ENCODE measurements around the gene BRD3.
A peak's percentile ranks its signal among the peaks of the same experiment; 100 is the strongest.

BRD3 gene

DNA sequence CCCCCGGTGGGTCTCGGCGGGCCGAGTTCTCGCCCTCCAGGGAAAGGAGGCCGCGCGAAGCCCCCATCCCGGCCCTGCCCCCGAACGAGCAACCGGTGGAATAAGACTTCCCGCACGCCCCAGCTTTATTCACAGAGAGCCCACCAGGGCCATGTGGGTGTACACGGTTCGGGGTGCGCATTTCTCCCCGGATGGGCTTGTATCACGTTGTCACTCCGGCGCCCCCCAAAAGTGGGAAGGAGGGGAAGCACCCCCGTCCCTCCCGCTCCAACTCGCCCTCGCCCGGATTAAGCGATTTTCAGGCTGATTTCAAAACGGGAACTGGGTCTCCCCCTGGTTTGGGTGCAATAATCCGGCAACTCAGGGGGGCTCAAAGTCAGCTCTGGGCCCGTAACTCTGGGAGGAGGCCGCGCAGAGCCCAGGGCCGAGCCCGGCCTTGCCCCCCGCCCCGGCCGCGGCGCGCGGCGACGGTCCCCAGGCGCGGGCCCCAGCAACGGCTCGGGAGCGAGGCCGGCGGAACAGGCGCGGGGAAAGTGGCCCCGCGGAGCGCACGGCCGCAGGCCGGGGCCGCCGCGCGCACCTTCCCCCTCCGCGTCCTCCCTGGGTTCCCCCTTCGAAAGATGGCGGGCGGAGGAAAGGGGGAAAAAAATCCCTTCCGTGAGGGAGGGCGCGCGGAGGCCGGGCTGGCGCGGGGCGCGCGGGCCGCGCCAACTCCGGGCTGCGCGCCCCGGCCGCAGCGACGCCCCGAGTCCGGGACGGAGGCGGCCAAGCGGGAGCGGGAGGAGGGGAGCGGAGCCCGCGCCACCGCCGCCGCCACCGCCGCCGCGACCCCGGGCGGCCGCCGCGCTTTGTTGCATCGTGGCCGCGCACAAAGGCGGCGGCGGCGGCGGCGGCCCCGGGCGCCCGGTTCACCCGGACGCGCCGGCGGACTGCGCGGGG lies 644 bp downstream of the BRD3 start:
- peak in 1 of 3 donors; percentile 16 for DNase-seq (ENCODE audit: low read depth in 3 of 3, low spot score in 1 of 3)

GRCh38 chr9:134066526-134066912 lies 1.3 kb downstream of the BRD3 start:
- no peak for DNase-seq (ENCODE audit: low read depth in 3 of 3, low spot score in 1 of 3)

DNA sequence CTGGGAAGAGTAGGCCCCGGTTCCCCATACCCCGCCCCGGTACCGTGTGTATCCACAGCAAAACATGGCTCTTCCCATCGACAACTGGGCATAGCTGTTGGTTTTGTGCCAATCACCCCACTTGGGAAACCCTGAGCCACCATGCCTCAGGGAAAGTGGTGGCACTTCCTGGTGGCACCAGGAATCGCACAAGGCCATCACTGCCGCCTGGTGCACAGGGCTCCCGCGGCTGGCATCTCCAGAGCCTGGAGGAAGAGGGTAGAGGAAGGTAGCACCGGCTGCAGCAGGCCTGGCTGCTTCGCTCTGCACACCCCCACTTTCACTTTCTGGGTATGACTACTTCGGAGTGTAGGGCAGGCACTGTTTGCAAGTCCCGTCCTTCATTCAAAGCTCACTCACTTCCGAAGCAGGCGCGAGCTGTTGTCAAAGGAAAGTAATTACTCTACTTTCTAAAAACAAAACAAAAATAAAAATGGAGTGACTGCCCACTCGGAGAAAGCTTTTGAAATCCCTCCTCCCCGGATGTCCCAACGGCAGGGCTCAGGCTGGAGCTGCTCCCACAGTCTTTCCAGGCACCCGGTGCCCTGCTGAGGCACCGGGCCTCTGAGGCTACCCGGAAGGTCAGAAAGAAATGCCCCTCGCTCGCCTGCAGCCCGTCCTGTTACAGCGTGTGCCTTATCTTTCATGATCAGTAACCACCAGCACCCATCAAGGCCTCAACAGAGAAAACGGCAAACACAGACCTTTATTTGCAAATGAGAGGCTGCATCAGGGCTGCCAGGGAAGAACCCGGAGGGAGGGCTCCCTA lies 2.0 kb downstream of the BRD3 start:
- DNase-seq (ENCODE audit: low read depth in 3 of 3, low spot score in 1 of 3) = peak in 1 of 3 donors; percentile 38

- DNase-seq (ENCODE audit: low read depth in 3 of 3, low spot score in 1 of 3) = no peak
Observed at GRCh38 chr9:134064711-134065110, 3.1 kb downstream of the BRD3 start.

GRCh38 chr9:134063571-134064450 lies 4.0 kb downstream of the BRD3 start:
- no peak for DNase-seq (ENCODE audit: low read depth in 3 of 3, low spot score in 1 of 3)

DNA sequence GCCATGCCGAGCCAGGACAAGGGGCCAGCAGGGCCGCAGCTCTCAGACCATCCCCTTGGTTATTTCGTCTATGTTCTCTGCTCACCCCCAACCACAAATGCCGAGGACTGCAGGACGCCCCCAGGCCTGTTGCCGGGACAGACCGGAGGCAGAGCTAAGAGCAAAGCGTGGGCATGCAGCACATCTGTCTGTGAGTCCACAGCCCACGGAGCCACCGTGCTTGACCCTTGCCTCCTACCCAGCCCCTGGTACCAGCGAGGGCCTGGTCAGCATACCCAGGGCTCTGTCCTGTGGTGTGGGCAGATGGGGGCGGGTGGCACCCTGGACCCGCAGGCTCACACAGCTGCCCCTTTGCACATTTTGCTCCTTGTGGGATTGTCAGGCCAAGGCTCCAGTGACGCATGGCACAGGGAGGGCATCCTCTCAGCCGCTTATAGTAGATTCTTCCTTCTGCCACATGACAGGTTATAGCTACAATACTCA lies 4.7 kb downstream of the BRD3 start:
- no peak for DNase-seq (ENCODE audit: low read depth in 3 of 3, low spot score in 1 of 3)

GRCh38 chr9:134062461-134063087 lies 5.3 kb downstream of the BRD3 start:
- DNase-seq (ENCODE audit: low read depth in 3 of 3, low spot score in 1 of 3) = no peak

DNA sequence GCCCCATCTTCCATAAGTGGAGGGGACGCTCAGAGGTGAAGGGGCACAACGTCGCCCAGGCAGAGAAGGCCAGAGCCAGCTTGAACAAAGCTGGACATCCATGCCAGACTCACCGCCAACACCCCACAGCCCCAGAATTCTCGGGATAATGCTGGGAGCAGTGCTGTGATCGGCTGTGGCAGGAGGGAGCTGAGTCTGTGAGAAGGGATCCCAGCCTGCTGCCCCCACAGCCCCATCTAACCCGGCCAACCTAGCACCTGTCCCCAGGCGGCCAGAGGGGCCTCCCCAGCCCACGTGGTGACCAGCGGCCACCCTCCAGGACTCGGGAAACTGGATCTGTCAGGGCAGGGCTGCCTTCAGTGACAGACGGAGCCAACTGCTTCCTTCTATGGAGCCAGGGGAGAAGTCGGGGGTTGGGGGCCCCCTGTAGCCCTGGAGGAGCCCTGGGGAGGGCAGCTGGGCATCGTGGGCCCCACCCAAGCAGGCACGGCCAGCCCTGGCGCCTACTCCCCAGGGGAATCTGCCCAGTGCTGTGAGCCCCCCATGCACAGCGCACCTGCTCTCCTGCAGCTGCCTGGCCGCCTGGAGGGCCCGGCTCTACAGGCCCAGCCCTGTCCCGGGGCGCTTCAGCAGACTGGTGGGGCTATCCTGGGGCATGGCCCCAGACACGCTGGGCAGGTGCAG lies 6.0 kb downstream of the BRD3 start:
- no peak for DNase-seq (ENCODE audit: low read depth in 3 of 3, low spot score in 1 of 3)

GRCh38 chr9:134061019-134061687 lies 6.7 kb downstream of the BRD3 start:
- no peak for DNase-seq (ENCODE audit: low read depth in 3 of 3, low spot score in 1 of 3)

DNA sequence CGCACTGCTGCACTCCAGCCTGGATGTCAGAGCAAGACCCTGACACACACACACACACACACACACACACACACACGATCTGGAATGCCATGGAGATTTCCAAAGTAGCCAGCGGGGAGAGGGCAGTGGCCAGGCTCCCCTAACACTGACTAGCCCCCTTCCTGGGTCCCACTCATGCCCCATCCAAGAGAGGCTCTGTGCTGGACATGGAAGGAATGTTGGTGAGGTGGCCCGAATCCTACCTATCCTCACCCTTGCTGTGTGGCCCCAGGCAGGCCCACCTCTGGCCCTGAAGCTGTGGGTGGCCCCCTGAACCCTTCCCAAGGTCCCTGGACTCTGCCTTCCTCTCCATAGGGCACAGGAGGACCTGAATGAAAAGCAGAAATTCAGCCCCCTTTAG lies 7.3 kb downstream of the BRD3 start:
- no peak for DNase-seq (ENCODE audit: low read depth in 3 of 3, low spot score in 1 of 3)

GRCh38 chr9:134059661-134060395 lies 8.0 kb downstream of the BRD3 start:
- DNase-seq (ENCODE audit: low read depth in 3 of 3, low spot score in 1 of 3) = no peak

- DNase-seq (ENCODE audit: low read depth in 3 of 3, low spot score in 1 of 3) = no peak
Observed at GRCh38 chr9:134059188-134059641, 8.6 kb downstream of the BRD3 start.

GRCh38 chr9:134058716-134059115 lies 9.1 kb downstream of the BRD3 start:
- no peak for DNase-seq (ENCODE audit: low read depth in 3 of 3, low spot score in 1 of 3)

GRCh38 chr9:134057751-134058701 lies 9.8 kb downstream of the BRD3 start:
- DNase-seq (ENCODE audit: low read depth in 3 of 3, low spot score in 1 of 3) = no peak

- no peak for DNase-seq (ENCODE audit: low read depth in 3 of 3, low spot score in 1 of 3)
Observed at GRCh38 chr9:134057307-134057657, 10.5 kb downstream of the BRD3 start.

DNA sequence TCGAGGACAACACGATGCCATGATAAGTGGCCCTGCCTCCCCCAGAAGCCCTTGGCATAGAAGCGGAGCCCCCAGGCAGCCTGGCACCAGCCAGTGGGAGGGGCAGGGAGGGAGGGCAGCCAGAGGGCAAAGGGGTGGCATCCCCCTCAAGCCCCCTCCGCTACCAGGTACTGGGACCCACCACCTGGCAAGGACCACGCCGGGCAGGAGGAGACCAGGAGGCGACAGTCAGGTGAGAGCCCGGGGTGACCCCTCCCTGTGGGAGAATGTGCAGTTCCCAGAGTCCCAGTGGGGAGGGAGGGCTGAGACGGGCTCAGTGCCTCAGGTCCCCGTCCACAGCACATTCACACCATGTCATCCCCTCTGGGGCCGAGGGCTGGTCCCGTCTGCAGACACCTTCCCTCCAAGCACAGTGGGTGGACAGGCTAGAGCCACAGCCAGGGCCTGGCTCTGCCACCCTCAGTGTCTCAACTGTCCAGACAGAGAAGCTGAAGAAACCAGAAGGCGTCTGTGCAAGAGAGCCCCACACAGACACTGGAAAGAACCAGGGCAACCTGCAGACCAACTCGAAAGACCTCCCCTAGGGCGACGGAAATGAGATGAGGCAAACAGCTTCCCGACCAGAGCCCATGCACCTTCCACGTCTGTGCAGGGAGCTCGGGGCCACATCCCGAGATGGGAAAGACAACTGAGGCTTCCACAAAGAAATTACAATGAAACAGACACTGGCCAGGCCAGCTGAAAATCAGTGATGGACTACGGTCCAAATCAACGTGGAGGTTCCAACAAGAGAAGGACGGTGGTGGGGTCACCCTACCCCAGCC lies 11.1 kb downstream of the BRD3 start:
- no peak for DNase-seq (ENCODE audit: low read depth in 3 of 3, low spot score in 1 of 3)

- no peak for DNase-seq (ENCODE audit: low read depth in 3 of 3, low spot score in 1 of 3)
Observed at GRCh38 chr9:134055981-134056461, 11.8 kb downstream of the BRD3 start.

Data from stimulated activated CD4-positive, alpha-beta T cell treated with anti-CD3 and anti-CD28 coated beads, TNF-alpha, amount 100 ng/mL, for 1 hour (primary cell).